Activated T-cell treated with anti-CD3 and anti-CD28 coated beads for 1 hour (primary cell): ENCODE measurements around the gene USP38.
"Not testable (repeated sequence)": the region's sequence is repeated elsewhere in the genome, so short reads cannot be mapped to it uniquely, and the experiment has no call there.

Experiments
- DNase-seq: peaks from one replicate; pipeline ENCODE4 v3.0.0-alpha.2; 2020; ENCODE audit warnings: low read depth

Gene USP38, protein sequence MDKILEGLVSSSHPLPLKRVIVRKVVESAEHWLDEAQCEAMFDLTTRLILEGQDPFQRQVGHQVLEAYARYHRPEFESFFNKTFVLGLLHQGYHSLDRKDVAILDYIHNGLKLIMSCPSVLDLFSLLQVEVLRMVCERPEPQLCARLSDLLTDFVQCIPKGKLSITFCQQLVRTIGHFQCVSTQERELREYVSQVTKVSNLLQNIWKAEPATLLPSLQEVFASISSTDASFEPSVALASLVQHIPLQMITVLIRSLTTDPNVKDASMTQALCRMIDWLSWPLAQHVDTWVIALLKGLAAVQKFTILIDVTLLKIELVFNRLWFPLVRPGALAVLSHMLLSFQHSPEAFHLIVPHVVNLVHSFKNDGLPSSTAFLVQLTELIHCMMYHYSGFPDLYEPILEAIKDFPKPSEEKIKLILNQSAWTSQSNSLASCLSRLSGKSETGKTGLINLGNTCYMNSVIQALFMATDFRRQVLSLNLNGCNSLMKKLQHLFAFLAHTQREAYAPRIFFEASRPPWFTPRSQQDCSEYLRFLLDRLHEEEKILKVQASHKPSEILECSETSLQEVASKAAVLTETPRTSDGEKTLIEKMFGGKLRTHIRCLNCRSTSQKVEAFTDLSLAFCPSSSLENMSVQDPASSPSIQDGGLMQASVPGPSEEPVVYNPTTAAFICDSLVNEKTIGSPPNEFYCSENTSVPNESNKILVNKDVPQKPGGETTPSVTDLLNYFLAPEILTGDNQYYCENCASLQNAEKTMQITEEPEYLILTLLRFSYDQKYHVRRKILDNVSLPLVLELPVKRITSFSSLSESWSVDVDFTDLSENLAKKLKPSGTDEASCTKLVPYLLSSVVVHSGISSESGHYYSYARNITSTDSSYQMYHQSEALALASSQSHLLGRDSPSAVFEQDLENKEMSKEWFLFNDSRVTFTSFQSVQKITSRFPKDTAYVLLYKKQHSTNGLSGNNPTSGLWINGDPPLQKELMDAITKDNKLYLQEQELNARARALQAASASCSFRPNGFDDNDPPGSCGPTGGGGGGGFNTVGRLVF

DNA sequence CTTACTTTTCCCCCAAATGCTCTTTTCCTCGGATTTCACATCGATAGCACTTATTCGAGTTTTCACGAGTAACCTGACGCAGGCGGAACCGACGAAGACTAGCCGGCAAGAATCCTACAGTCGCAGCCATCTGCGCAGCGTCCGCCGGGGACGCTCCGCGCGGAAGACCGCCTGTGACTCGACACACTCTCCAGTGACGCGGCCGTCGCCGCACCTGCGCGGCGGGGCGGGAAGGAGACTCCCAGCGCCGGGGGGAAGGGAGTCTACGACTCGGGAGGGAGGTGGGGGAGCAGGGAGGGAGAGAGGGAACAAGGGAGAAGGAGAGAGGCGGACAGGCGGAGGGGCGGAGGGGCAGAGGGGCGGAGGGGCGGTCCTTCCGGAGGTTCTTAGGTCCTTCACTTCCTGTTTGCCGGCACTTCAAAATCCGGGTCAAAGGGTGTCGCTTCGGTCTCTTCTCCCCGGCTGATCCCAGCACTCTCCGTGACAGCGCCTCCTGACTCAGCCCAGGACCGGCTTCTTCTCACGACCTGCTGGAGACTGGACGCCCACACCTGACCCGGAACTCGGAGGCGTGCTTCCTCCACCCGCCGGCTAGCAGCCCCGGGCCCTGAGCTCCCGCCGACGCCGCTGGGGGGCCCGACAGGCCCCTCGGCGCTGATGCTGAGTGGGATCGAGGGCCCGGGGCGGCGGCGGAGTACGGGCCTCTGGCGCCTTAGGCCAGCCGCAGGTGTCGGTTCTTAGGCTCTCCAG is at the start of gene USP38:
Gene USP38, plus strand, starts transcription at position 415 of the 750 bp plus-strand sequence. CDS start 534 bp downstream, outside the sequence.
- peak; percentile 70 for DNase-seq

DNA sequence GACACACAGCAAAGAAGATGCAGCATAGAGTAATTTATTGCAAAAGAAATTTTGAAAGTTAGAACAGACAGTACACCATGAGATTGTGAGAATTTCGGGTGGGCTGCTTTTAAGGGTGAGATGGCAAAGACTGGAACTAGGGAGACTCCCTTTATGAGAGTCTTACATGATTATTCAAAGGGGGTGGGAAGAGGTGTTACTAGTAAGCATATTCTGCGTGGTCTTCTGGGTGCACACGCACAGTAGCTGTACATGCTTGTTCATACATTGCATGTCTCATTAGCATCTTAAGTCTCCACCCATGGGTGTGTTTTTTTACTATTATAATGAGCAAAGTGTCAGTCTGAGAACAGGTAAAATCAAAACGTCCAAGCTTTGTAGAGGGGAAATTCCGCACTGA is 49.4 kb upstream of the USP38 start:
- DNase-seq: no peak

DNA sequence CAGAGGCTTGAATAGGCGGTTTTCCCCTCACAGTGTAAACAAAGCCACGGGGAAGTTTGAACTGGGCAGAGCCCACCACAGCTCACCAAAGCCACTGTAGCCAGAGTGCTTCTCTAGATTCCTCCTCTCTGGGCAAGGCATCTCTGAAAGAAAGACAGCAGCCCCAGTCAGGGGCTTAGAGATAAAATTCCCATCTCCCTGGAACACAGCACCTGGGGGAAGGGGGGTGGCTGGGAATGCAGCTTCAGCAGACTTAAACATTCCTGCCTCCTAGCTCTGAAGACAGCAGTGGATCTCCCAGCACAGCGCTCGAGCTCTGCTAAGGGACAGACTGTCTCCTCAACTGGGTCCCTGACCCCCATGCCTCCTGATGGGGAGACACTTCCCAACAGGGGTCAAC is 44.0 kb upstream of the USP38 start:
- DNase-seq: no peak

DNA sequence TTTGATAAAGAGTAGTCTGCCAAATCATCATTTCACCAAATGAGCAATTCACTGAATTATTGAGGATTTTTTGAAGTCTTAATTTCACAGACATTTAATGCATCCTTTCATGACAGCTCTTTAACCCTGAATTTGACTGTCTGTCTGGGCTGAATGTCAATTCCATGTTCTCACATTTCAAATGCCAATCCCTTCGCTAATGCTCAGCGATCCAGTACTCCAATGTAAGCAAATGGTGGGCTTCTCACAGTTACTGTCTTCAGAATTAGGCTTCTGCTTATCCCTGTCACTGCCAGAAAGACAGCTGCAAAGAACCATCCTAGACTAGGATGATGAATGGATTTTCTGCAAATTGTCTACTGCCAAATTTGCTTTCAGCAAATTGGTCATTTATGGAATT is 36.2 kb upstream of the USP38 start:
- DNase-seq: no peak

DNA sequence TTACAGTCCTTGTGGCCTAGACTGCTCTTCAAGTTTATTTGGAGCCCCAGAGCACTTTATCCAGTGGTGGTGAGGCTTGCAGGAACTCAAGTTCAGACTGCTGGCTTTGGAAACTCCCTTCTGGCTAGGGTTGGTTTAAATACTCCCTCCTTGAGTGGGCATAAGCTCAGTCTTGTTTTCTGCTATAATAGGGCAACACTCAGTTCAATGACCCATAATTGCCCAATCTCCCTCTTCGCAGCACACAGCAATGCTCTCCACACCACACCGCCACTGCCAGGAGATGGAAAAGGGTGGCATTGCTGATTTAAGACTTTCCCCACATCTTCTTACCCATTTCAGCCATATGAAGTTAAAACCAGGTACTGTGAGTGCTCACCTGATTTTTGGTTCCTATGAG is 27.9 kb upstream of the USP38 start:
- DNase-seq: no peak

DNA sequence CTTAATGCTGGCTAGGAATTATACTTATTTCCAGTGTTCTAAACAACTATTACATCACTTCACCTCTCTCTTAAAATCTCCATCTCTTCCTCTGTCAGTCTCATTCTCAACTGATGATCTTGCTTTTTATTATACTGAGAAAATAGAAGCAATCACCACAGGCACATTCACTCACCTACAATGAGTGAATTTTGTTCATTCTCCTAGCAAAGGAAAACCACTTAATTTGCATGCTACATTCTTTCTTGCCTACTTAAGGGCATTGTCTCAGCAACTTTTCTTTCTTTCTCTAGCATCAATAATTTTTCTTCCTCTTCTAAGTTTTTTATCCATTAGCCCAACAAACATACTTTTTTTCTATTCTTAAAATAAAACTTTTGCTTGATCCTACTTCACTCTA is 21.1 kb upstream of the USP38 start:
- DNase-seq: no peak

DNA sequence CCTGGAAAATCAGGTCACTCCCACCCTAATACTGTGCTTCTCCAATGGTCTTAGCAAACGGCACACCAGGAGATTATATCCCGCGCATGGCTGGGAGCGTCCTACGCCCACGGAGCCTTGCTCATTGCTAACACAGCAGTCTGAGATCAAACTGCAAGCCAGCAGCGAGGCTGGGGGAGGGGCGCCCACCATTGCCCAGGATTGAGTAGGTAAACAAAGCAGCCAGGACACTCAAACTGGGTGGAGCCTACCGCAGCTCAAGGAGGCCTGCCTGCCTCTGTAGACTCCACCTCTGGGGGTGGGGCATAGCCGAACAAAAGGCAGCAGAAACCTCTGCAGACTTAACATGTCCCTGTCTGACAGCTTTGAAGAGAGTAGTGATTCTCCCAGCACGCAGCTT is 18.0 kb upstream of the USP38 start:
- not testable (repeated sequence) for DNase-seq

DNA sequence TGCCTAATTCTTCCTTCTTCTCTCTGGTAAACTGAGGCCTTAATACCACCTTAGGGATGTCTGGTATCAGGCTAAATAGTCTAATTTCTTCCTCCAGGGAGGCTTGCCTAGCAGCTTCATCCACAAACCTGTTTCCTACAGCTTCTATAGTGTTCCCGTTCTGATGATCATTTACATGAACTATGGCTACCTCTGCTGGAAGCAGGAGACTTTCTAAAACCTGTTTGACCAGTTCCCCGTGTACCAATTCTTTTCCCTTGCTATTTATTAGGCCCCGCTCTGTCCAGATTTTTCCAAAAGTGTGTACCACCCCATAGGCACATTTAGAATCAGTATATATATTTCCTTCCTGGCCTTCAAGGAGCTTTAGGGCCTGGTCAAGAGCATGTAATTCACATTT is 5.8 kb upstream of the USP38 start:
- DNase-seq: no peak

DNA sequence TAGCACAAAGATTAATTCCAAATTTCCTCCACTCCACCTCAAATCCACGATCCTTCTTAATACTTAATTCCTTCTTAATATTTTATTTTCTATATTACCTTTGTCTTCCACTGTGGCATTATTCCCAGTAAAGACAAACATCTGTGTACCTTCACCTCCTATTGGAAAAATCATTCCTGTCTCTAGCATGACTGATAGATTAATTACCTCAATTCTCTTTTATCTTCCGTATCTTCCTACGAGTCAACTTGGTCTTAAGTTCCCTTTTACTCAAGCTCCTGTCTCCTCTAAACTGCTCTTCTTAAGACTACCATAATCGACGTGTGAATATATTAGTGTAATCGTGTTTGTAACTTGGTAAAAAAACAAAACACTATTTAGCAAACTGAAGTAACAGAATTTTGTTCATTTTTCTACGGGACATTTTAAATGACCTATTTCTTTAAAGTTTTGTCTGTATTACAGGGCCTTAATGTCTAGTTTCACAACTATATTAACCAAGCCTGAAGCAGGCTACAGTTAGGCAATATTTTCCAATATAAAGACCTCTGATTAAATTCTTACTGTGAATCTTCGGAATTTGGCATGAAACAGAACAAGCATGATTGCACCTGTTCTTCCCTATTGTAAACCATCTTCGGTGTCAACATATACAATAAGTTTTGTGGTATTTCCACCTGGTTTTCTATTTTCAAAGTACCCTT is 1.1 kb upstream of the USP38 start:
- no peak for DNase-seq

DNA sequence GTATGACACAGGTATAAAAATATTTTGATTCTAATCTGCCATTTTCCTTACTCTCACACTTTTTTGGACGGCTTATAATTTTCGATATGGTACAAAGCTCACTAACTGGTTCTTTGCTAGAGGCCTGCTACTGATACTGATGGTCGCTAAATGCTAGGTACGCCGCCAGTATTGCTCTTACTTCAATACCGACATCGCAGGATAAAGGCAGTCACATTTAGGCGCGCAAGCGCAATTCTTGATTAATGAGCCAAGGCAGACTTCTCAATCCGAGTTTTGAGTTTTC is 557 bp upstream of the USP38 start:
- DNase-seq: no peak

DNA sequence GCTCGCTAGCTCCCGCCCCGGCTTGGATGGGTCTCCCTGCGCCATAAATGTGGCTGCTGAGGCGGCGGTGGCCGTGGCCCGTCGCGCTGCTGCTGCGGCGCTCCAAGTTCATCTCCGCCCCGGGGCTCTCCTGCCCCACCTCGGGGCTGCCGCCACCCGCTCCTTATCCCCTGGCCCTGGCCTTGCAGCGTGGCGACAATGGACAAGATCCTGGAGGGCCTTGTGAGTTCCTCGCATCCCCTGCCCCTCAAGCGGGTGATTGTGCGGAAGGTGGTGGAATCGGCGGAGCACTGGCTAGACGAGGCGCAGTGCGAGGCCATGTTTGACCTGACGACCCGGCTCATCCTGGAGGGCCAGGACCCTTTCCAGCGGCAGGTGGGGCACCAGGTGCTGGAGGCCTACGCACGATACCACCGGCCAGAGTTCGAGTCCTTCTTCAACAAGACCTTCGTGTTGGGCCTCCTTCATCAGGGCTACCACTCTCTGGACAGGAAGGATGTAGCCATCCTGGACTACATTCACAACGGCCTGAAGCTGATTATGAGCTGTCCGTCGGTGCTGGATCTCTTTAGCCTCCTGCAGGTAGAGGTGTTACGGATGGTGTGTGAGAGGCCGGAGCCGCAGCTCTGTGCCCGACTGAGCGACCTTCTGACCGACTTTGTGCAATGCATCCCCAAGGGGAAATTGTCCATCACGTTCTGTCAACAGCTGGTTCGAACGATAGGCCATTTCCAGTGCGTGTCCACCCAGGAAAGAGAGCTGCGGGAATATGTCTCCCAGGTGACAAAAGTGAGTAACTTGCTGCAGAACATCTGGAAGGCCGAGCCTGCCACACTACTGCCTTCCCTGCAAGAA is 763 bp downstream of the USP38 start:
- peak; percentile 6 for DNase-seq

DNA sequence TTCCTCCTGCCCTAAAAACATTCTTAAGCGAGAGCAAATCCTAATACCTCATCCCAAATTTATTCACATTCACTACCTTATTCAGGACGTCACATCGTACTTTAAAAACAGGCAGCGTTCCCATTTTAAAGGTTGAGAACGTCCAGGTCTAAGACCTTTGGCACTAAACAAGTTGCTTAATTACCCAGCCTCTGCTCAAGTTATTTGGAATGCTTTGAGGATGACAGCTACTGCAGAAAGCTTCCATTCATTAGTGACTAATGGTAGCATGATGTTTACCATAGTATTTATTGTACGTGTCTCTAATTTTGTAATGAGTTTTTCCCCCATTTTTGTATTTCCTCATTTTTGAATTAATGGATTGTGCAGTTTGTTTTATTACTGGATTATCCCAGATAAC is 1.5 kb downstream of the USP38 start:
- DNase-seq: no peak

DNA sequence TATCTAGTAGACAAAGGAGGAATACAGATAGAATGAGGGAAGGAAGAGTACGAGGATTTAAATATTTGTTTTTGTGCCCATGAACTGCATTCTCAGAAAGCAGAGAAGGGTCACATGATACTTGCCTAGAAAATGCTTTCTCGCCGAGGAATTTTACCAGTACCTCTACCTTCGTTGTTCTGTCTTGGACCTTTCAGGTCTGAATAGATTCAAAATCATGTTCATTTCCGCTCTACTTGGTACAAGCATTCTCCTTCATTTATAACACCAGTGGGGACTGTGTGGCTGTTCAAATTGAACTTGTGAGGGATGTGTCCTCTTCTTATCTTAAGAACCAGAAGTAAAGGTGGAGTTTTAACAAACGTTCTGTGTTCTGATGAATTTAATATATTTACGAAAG is 1.9 kb downstream of the USP38 start:
- DNase-seq: no peak

DNA sequence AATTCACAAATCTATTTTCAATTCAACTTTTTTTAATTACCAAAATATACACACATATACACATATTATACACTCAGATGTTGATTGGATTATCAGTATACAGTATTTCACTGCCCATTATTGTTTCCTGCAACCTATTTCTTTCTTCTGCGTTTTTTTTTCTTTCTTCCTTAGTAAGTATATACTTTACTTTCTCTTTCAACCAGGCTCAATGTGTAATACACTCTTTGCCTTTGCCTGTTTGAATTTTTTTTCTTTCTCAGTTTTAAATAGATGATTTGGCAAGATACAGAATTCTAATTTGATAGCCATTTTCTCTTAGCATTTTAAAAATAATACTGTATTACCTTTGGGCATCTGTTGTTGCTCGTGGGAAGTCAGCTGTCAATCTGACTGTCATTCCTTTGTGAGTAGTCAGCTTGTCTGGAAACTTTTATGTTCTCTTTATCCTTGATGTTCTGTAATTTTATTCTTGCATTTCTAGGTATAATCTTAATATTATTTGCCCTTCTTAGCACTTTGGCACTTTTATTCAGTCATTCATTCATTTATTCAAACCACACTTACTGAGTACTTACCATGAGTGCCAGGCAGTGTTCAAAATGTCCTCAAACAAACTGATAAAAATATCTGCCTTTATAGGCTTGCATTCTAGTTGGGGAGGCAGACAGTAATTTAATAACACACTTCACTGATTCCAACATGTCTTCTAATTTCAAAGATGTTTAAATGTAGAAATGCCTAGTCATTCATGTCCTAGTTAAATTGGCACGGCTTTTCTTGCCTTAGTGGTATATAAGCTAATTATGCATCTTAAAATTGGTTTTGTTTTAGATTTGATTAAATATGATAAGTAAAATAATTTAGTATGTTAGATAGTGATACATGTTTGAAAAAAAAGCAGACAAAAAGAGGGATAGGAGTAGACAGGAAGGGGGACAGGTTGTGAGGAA is 3.7 kb downstream of the USP38 start:
- no peak for DNase-seq

DNA sequence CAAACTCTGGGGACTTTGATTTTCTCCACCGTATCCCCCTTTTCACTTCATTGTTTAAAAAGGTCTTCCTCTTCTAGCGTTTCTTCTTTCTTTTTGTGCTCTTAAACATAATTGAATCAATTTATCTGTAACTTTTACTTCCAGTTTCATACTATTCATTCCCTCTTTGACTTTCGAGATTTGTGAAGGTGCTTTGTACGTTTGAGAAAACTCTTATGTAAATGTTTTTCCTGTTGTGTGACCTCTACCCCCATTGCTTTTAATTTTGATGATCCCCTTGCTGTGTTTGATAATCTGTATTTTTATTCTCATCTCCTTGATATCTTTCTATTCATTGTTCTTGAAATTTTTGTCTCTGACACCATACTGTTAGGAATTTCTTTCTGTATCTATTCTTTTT is 4.8 kb downstream of the USP38 start:
- DNase-seq: no peak

DNA sequence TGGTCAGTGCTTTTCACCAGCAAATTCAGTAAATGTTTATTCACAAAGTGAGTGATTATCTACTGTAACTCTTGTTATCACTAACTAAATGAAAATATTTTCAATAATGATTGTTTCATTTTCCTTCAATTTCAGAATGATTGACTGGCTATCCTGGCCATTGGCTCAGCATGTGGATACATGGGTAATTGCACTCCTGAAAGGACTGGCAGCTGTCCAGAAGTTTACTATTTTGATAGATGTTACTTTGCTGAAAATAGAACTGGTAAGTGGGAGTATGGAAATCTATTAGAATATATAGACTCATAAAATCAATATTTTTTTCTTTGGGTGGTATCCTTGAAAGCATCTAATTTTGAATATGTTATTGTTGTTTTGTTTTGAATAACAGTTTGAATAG is 10.9 kb downstream of the USP38 start:
- no peak for DNase-seq

DNA sequence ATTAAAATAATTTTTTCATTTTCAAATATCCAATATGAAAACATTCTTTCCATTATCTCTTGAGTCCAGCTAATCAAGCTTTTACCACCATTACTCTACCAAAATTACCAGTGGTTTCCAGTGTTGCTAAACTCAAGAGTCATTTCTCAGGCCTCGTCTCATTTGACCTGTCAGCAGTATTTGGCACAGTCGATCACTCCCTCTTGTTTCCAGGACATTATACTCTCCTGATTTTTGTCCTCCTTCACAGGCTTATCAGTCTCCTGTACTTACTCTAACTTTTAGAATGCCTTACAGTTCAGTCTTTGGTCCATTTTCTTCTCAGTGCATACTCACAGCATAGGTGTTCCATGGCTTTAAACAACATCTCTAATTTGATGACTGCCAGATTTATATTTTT is 11.6 kb downstream of the USP38 start:
- no peak for DNase-seq

DNA sequence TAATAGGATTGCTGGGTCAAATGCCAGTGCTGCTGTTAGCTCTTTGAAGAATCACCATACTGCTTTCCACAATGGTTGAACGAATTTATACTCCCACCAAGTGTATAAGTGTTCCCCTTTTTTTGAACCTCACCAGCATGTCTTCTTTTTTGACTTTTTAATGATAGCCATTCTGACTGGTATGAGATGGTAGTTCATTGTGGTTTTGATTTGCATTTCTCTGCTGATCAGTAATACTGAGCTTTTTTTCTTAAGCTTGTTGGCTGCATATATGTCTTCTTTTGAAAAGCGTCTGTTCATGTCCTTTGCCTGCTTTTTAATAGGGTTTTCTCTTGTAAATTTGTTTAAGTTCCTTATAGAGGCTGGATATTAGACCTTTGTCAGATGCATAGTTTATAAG is 14.8 kb downstream of the USP38 start:
- DNase-seq: no peak

DNA sequence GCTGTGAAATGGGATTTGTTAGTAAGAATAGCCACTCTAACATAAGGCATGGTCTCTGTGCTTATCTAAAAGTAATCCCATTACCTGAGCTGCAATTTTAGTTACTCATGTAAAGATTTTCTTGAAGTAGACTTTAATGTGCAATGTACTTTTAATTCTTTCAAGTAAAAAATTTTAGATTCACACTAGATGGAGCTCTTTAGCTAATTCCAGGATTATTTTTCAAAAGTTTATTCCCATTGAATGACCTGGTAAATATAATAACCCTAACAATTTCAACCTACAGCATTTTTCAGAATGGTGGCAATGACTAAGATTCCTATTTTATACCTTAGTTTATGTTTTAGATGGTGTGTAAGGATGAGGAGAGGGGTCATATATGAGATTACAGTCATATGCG is 18.1 kb downstream of the USP38 start:
- no peak for DNase-seq

DNA sequence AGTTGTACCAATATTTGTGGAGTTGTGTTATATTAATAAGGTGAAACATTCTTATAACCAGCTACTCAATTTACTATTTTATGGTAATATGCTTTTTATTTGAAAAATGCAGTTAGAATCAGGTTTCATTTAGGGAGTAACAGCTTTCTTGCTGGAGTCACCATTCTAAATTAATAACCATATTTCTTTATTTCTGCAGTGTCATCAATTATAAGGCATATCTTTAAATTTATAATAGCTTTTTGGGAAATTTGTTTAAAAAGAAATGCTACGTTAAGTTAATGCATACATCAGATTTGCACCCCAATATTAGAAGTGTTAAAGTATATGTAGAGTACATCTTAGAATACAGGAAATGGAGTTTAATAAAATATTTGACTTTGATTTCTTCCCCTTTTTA is 18.9 kb downstream of the USP38 start:
- no peak for DNase-seq
